COR-L47 (cell line): ENCODE measurements around the gene NLRP9.

ENCODE experiments used
- DNase-seq: peaks from one replicate; lab custom pipeline; 2025; lab: John Stamatoyannopoulos, UW

Gene NLRP9

DNA sequence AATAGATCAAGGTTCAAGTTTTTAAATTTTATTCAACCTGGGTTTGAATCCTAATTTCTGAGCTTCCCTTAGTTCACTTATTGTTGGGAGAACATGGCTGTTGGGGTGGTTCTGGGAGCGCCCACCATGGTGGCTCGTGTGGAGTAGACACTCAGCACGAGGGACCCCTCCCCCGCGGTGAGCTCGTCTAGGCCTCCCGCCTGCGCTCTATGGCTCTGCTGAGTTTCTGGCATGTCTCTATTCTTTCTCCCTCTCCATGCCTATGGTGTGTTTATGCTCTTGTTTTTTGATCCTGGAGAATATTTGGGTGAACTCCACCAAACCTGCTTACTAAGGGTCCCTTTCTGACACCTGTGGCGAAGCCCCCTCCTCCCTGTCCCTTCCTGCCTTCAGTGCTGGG is 64.7 kb downstream of the NLRP9 start:
- no peak for DNase-seq

DNA sequence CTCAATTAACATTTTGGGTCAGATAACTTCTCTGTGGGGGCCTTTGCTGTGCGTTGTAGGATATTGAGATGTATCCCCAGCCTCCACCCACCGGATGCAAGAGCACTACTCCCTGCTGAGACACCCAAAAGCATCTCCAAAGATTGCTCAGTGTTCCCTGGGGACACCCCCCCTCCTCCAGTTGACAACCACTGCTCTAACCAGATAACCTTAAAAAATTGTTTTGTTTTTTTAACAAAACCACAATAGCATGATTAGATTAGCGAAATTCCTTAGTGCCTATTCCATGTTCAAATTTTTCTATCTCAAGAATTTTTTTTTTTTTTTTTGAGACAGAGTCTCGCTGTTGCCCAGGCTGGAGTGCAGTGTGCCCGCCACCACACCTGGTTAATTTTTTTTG is 65.8 kb downstream of the NLRP9 start:
- DNase-seq: no peak

DNA sequence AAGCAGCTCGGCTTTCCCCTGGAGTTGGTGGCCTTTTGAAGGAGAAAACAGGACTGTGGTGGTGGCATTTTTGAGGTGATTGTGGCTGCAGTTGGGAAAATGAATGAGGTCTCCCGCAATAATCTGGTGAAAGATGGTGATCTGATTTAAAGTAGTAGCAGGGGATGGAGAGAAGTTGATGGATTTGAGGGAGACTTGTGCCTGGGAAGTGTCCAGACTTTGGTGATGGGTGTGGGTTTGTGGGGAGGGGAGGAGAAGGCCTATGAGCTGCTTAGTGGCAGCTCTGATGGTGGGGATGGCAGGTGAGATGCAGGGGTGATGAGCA is 67.2 kb downstream of the NLRP9 start:
- DNase-seq: no peak

DNA sequence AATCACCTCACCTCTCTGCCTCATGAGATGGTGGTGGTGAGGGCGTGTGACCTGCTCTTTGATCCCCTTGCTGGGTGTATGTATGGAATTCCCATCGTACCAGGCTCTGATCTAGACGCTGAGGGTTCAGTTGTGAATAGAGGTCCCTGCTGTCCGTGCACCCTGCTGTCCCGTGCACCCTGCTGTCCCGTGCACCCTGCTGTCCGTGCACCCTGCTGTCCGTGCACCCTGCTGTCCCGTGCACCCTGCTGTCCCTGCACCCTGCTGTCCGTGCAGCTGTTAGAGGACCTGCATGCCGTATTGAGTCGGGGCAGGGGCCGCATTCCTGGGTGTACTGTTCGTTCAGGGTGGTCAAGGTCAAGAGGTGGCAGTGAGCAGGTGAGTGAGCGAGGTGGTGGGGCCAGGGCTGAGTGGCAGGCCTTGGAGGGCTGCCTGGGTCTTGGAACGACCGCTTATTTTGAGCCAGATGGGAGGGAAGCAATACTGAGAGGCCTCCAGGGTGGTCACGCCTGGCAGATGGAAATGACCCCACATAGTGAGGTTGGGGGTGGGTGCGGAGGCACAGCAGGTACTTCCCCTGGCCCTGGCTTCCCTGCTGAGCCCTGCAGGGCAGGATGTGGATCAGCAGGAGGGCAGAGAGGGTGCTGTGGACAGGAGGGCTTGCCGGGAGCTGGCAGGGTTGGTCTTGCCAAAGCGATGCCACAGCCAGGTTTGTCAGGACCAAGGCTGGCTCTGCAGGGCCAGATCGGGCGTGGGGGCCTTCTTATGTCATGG is 67.7 kb downstream of the NLRP9 start:
- peak; percentile 52 for DNase-seq

DNA sequence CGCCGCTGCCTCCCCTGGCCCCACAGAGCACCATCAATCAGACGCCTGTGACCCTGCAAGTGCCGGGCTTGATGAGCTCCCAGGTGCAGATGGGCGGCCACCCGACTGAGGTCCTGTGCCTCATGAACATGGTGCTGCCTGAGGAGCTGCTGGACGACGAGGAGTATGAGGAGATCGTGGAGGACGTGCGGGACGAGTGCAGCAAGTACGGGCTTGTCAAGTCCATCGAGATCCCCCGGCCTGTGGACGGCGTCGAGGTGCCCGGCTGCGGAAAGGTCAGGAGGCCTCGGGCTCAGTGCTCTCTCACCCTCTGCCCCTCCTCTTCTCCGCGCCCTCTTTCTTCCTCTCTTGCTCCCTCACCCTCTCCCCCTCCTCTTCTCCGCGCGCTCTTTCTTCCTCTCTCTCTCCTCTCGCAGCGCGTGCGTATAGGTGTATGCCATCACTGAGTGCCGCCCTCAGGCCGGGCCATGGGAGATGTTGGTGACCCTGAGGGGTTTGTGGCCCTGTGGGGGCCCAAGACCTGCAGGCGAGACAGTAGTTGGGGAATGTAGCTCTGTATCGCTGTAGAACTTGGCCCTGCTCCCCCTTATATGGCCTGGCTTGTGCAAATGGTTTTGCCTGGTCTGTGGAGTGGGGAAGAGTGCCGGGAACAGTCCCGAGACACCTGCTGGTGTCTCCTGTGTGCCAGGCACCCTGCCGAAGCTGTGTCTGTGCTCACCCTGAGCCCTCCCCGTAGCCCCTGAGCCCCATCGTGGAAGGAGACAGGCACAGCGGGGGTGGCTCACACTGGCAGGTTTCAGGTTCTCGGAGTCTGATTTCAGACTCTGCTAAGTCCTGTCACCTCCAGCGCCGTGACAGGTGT is 68.6 kb downstream of the NLRP9 start:
- no peak for DNase-seq

DNA sequence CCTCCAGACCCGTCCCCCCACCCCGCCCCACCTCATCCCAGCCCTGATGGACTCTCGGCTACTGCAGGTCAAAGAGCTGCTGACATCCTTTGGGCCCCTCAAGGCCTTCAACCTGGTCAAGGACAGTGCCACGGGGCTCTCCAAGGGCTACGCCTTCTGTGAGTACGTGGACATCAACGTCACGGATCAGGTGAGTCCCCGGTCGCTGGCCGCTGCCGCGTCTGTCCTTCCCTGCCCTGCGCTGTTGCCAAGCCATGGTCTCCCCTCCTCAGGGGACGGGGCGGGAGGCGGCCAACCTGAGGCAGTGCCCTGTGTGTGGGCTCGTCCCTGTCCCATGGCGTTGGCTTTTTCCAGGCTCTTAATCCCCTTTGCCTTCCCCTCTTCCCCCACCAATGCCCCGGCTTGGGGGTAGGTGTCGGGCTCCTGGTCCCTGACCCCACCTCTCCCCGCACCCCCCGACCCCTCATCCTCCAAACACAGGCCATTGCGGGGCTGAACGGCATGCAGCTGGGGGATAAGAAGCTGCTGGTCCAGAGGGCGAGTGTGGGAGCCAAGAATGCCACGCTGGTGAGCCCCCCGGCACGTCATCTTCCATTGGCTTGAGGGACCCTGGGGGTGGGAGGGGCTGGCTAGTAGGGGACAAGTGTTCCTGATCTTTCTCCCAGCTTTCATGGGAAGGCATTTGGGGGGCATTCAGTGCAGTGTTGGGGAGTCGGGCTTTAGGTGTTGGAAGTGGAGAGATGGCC is 69.4 kb downstream of the NLRP9 start:
- DNase-seq: no peak

DNA sequence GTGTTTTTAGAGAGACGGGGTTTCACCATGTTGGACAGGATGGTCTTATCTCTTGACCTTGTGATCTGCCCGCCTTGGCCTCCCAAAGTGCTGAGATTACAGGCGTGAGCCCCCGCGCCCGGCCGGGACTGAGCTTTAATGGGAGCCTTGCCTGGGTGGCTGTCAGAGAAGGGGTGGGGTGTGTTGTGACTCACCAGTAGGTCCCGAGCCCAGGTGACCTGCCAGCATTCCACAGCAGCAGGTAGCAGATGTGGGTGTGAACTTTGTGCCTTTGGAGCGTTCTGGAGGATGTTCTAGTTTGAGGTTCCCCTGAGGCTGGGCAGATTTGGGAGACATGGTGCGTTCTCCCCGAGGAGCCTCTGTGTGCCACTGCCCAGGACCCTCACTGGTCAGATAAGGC is 70.2 kb downstream of the NLRP9 start:
- no peak for DNase-seq

DNA sequence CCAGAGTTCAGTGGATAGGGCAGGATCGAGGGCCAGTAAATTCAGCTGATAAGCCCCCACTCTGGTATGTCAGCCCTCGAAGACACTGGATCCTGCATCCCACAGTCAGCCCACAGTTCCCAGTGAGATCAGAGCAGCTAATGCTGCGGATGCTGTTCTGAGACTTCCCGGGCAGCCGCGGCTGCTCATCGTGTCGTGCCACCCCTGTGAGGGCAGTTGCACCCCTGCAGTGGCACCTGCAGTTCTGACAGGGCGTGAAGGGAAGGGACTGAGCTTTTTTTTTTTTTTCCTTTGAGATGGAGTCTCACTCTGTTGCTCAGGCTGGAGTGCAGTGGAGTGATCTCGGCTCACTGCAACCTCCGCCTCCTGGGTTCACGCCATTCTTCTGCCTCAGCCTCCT is 70.7 kb downstream of the NLRP9 start:
- no peak for DNase-seq

DNA sequence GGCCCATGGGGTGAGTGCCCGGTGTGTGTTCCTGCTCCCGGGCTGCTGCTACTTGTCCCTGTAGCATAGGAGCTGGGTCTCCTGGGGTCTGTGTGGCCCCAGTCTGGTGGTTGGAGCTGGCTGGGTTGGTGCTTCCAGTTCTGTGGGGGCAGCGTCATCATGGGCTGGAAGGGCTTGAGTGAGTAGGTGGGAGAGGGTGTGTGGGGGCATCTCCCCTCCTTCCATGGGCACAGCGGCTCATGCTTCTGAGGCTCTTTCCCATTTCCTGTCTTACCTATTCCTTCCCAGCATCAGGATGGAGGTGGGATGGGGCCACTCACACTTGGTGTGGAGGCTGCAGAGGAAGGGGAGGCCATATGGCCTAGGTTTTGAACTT is 71.2 kb downstream of the NLRP9 start:
- DNase-seq: no peak

DNA sequence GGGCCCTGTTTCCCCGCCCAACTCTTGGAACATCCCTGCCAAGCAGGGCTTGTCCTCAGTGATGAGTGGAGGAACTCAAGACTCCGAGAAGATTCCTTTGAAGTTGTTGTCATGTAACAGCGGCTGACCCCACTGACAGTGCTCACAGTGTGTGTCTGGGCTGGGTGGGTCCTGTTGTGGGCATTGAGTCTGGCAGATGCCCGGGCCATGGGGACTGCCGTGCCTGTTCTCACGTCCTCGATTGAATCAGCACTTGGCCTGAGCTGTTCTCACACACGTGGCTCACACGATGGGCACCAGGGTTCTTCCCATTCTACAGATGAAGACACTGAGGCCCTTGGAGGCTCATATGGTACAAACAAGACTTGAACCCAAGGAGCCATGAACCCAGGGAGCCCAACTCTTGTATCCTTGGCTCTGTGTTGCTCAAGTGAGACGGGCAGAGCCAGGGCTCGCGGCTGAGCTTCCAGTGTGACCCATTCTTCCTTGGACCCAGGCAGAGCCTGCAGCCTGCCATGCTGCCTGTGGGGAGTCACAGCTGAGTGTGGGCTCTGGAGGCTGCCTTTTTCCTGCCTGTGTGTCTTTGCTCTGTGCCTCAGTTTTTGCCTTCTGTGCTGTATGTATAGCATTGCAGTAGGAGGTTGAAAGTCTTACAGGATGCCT is 71.7 kb downstream of the NLRP9 start:
- DNase-seq: no peak

DNA sequence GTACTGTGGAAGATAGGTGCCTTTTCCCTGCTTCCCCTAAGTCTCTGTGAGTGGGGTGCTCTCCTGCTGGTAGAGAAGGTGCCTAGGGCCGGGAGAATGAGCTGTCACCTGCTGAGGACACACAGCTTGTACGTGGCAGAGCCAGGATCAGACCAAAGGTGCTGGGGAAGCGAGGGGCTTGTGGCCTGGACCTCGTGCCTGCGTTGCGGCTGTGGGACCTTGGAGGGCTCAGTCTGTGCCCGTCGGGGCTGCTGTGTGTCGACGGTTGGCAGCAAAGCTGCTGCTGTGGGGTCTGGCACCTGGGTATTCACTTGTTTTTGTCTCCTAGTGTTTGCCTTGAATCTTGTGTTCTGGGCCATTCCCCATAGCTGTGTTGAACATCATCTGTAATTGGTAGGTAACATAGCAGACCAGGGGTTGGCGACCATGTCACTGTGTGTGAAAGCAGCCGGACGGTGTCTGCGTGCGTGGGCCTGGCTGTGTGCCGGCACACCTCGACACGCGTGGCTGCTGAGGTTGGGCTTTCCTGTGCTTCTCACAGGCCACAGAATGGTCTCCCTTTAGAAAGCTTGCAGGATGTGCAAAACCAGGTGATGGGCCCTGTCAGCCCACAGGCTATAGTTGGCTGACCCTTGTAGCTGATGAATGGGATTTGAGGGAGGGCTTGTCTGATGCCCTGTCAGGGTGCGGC is 74.2 kb downstream of the NLRP9 start:
- no peak for DNase-seq

DNA sequence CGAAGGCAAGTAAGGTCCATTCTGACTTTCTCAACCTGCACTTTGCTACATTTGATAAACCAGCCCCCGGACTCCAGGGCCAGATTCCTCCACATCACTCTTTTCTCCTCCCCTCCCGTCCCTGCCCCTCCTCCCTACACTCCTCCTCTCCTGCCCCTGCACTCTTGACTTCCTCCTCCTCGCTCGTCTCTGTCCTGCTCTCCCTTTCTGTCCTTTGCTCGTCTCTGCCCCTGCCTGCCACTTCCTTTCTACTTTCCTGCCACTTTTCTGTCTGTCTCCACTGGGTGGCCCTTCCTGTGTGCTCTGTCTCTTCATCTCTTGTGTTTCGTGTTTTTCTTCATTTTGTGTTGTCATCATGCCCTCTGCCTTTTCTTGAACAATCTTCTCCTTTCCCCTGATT is 76.4 kb downstream of the NLRP9 start:
- DNase-seq: no peak

DNA sequence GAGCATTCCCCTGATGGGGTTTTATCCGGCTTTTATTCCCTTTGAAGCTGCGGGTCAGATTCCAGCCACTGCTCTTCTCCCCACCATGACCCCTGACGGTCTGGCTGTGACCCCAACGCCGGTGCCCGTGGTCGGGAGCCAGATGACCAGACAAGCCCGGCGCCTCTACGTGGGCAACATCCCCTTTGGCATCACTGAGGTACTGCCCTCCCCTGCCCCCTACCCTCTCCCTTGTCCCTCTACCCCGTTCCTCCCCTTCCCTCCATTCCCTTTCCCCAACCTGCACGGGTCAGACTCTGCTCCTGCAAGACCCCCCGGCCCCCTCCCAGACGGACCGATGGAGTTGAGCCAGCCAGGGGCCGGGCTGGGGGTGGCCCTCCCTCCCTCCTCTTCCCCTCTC is 77.2 kb downstream of the NLRP9 start:
- DNase-seq: no peak

DNA sequence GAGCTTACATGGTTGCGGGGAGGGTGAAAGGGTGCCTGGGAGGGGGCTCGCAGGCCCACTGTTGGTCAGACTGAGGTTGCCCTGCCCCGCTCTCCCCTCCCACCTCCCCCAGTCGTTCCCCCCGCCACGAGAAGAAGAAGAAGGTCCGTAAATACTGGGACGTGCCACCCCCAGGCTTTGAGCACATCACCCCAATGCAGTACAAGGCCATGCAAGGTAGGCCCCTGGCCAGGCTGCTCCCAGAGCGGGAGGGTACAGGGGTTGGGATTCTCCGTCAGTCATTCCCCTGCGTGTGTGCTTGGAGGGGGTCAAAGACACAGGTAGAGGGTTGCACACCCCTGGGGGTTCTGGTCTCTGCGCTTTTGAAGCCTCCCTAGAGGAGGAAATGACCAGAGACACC is 77.8 kb downstream of the NLRP9 start:
- no peak for DNase-seq

DNA sequence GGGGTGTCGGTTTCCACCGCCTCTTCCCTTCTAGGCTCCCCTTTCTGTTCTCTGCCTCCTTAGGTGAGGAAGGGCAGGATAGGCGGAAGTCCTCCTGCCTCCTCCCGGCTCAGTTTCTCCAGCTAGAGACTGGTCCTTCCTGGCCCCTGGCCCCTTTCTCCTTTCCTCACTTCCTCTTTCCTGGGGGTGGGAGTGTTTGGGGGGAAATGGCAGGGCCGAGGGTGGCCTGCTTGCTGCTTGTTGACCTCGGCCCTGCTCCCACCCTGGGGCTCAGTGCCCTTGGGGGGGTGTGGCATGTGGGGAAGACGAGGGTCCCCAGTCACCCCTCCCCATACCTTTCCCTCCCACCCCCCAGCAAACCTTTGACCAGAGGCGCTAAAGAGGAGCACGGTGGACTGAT is 78.4 kb downstream of the NLRP9 start:
- no peak for DNase-seq

DNA sequence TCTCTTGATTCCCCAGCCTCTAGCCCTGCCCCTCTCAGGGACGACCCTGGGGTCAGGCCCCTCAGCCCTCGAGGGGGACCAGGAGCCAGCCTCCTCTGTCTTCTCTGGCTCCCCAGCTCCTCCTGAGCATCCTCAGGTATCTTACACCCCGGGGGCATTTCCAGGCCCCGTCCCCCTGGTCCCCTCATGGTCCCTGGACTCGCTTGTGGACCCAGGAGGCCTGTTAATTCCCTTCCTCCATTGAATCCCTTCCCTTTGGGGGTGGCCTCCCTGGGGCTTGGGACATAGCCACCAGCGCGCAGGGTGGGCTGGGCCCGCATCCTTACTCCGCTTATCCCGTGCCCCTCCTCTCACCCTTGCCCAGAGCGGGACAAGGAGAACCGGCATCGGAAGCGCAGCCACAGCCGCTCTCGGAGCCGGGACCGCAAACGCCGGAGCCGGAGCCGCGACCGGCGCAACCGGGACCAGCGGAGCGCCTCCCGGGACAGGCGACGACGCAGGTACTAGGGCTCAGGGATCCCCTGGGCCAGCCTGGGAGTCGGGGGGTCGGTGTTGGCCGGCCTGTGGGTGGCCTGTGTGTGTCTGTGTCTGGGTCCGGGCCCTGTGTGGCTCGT is 79.2 kb downstream of the NLRP9 start:
- no peak for DNase-seq
